ENCODE results near the gene GSDME.

The GSDME gene

GRCh38 chr7:24786306-24786705, 29.0 kb upstream of the GSDME start:
- TF ChIP-seq, protein P1, sequence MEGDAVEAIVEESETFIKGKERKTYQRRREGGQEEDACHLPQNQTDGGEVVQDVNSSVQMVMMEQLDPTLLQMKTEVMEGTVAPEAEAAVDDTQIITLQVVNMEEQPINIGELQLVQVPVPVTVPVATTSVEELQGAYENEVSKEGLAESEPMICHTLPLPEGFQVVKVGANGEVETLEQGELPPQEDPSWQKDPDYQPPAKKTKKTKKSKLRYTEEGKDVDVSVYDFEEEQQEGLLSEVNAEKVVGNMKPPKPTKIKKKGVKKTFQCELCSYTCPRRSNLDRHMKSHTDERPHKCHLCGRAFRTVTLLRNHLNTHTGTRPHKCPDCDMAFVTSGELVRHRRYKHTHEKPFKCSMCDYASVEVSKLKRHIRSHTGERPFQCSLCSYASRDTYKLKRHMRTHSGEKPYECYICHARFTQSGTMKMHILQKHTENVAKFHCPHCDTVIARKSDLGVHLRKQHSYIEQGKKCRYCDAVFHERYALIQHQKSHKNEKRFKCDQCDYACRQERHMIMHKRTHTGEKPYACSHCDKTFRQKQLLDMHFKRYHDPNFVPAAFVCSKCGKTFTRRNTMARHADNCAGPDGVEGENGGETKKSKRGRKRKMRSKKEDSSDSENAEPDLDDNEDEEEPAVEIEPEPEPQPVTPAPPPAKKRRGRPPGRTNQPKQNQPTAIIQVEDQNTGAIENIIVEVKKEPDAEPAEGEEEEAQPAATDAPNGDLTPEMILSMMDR (conservative IDR thresholded peaks at IDR 0.05; ENCODE audit: low read depth, low read length): no peak
- no peak overlapping the region for H3K4me3 ChIP-seq (ENCODE audit: low read length)
- DNase-seq (ENCODE audit: low read depth): no peak

GRCh38 chr7:24784277-24784676, 27.0 kb upstream of the GSDME start:
- TF ChIP-seq, protein P1 (conservative IDR thresholded peaks at IDR 0.05; ENCODE audit: low read depth, low read length): no peak
- no peak for DNase-seq (ENCODE audit: low read depth)
- H3K4me3 ChIP-seq (ENCODE audit: low read length): no peak overlapping the region

GRCh38 chr7:24783698-24784097, 26.4 kb upstream of the GSDME start:
- TF ChIP-seq, protein P1 (conservative IDR thresholded peaks at IDR 0.05; ENCODE audit: low read depth, low read length): no peak
- no peak overlapping the region for H3K4me3 ChIP-seq (ENCODE audit: low read length)
- no peak for DNase-seq (ENCODE audit: low read depth)

DNA sequence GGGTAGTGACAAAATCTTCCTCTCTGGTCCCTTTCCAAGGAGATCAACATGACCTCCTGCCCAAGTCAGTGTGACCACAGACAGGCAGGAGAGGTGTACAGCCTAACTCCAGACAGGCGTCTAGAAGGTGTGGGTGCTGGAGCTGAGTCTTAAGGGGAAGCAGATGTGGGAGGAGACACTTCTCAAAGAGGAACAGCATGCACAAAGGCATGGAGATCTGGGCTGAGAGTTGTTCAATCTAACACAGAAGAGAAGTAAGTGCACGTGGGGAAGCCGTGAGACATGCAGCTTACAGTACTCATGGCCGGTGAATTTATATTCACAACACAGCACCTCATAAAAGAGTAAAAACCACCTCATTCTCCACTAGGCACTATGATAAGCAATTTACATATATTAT, 23.8 kb upstream of the GSDME start:
- TF ChIP-seq, protein P1 (conservative IDR thresholded peaks at IDR 0.05; ENCODE audit: low read depth, low read length): no peak
- no peak for DNase-seq (ENCODE audit: low read depth)
- no peak overlapping the region for H3K4me3 ChIP-seq (ENCODE audit: low read length)

DNA sequence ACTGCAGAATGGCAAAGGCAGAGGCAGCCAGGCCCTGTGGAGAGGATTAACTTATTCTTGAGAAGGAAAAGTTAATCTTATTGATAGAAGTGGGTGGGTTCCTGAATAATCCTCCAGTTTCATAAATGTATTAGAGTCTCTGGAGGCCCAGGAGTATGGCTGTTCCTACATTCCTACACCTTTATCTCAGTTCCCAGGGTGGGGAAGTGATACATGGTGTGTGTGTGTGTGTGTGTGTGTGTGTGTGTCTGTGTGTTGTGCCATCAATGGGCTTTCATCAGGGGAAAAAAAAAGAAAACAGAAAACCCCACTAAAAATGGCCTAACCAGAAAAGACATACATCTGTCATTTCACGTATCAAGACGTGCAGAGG, 22.0 kb upstream of the GSDME start:
- H3K4me3 ChIP-seq (ENCODE audit: low read length): no peak overlapping the region
- TF ChIP-seq, protein P1 (conservative IDR thresholded peaks at IDR 0.05; ENCODE audit: low read depth, low read length): no peak
- DNase-seq (ENCODE audit: low read depth): peak; percentile 23

DNA sequence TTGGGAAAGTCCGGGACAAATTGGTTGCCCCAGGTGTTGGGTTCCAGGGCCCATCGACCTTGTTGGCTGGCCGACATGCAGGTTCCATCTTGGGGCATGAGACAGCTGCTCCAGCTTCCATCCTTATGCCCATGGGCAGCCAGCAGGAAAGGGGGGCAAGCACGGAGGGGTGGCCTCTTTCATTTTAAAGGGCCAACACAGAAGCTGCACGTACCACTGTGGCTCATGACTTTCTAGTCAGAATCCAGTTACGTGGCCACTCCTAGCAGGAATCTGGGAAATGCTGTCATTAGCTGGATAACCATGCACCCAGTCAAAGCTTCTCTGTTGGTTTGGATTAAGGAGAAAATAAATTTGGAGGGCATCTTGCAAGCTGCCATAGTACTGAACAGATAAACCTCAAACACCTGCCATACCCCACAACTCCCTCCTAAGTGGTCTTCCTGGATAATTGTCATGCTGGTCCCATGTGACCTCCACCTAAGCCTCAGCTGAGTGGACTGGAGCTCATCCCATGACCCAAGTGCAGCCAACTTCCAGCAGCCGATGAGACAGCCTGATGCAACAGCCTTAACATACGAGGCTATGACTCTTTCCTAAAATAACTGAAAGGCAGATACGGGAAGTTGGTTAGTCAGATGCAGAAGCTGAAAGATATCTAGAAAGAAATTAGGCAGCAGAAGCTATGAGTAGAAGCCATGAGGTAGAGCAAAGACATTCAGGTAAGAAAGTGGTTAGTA, 21.4 kb upstream of the GSDME start:
- TF ChIP-seq, protein P1 (conservative IDR thresholded peaks at IDR 0.05; ENCODE audit: low read depth, low read length): no peak
- H3K4me3 ChIP-seq (ENCODE audit: low read length): no peak overlapping the region
- DNase-seq (ENCODE audit: low read depth): peak; percentile 8

DNA sequence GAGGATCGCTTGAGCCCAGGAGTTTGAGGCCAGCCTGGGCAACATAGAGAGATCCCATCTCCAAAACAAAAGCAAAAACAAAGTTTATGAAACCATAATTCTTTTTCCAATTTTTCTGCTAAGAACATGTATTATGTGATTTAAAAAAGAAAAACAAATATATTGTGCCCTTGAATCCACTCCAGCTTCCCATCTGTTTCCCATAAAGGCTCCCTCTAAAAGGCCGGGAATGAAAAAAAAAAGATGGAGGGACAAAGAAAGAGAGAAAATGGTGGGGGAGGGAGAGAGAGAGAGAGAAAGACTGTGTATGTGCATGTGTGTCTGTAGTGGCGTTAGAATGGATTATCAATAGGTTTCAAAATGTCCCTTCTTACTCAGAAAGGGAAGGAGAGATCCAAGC, 20.5 kb upstream of the GSDME start:
- H3K4me3 ChIP-seq (ENCODE audit: low read length): no peak overlapping the region
- TF ChIP-seq, protein P1 (conservative IDR thresholded peaks at IDR 0.05; ENCODE audit: low read depth, low read length): no peak
- no peak for DNase-seq (ENCODE audit: low read depth)

All from retinal pigment epithelial cell (primary cell).